HG03103 (cell line): Measurements from ENCODE around the gene PRRC2B.
"Not testable (repeated sequence)": the region's sequence is repeated elsewhere in the genome, so short reads cannot be mapped to it uniquely, and the experiment has no call there.

Experiments
- ATAC-seq: cut with Tn5 transposase; IDR thresholded peaks from one replicate; pipeline ENCODE4 v1.9.1; 2021; ENCODE audit warnings: low read depth; ENCODE audit not compliant: unreplicated experiment

PRRC2B gene

DNA sequence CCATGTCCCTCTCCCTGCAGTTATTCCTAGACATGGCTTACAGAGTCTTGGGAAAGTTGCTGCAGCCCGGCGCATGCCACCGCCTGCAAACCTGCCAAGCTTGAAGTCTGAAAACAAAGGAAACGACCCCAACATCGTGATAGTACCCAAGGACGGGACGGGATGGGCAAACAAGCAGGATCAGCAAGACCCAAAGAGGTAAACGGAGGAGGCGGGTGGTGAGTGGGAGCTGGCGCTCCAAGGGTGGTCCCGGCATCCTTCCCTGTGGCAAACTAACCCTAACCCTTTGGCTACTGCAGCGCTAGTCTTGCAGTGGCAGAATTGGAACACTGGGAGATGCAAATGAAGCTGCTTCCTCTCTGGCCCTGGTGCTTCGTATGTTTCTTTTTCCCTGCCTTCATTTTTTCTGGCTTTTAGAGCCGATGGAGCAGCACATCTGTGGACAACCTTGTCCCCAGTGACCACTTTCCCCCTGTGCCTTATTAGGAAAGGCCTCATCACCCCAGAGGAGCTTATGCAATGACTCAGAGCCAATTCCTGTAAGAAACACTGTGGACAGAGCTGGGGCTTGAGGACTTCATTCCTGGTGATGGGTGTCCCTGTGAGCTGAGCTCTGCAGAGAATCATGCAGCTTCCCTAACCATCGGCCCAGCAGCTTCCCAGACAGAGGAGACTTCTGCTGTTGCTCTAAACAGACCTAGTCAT, 38.9 kb downstream of the PRRC2B start:
- ATAC-seq: no peak

- ATAC-seq: no peak
Measured at GRCh38 chr9:131433302-131433854, 39.5 kb downstream of the PRRC2B start.

DNA sequence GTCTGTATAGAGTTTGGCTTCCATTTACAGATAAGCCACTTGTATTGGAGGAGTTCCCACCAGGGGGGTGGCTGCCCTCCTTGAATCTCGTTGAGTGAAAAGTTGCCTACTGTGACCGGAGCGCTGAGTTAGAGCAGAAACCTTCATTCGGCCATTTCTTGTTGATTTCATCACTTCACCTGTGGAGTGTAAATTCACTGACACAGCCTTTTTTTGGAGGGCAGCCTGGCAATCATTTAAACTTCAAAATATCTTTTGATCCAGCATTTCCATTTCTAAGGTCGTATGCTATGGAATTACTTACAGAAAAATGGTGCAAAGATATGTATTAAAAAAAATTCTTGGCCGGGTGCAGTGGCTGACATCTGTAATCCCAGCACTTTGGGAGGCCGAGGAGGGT, 40.8 kb downstream of the PRRC2B start:
- no peak for ATAC-seq

- no peak for ATAC-seq
Measured at GRCh38 chr9:131436376-131436775, 42.5 kb downstream of the PRRC2B start.

GRCh38 chr9:131436865-131437271, 43.0 kb downstream of the PRRC2B start:
- no peak for ATAC-seq

GRCh38 chr9:131438190-131438589, 44.3 kb downstream of the PRRC2B start:
- no peak for ATAC-seq

GRCh38 chr9:131439224-131439623, 45.3 kb downstream of the PRRC2B start:
- no peak for ATAC-seq

DNA sequence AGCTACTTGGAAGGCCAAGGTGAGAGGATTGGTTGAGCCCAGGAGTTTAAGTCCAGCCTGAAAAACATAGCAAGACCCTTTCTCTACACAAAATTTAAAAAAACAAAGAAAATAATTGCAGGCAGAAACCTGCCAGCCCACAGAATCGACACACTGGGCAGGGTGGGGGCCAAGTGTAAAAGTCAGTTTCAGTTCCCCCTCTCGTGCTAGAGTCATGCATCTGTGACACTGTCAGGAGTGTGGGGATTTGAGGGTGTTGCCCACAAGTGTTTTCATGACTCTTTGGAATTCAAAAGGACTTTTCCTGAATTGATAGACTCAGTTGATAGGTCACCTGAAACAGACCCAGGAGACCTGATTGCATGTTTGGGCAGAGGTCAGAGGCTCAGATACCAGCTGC, 47.6 kb downstream of the PRRC2B start:
- no peak for ATAC-seq

DNA sequence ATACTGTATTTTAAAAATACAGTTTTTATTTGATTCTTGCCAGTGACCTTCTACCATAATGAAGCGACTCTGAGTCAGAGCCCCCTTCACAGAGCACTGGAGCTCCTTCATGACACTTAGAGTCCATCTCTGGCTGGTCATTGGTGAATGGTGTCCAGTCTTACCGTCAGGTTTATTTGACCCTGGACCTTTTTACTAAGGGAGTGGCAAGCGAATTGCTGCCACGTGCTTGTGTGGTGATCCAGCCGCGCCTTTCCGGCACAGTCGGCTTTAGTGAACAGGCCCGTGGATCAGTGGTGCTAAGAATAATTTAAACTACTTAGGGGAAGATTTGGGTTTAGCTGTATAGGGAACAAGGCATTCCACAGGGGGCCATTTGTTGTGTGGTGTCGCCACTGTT, 48.5 kb downstream of the PRRC2B start:
- ATAC-seq: no peak

- no peak for ATAC-seq
Measured at GRCh38 chr9:131443648-131444047, 49.8 kb downstream of the PRRC2B start.

DNA sequence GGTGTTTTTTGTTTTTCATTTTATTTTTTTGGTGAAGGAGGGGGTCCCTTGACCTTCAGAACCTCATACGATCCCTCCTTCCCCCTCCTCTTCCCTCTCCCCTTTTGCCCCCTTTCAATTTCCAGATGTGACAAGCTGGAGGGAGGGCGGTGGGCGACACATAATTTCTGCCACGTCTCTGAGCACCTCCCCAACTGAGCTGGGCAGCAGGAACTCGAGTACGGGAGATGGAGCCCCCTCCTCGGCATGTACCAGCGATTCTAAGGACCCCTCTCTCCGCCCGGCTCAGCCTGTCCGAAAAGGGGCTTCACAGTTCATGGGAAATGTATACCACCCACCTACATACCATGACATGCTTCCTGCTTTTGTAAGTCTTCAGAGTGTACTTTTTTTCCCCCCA, 52.4 kb downstream of the PRRC2B start:
- no peak for ATAC-seq

DNA sequence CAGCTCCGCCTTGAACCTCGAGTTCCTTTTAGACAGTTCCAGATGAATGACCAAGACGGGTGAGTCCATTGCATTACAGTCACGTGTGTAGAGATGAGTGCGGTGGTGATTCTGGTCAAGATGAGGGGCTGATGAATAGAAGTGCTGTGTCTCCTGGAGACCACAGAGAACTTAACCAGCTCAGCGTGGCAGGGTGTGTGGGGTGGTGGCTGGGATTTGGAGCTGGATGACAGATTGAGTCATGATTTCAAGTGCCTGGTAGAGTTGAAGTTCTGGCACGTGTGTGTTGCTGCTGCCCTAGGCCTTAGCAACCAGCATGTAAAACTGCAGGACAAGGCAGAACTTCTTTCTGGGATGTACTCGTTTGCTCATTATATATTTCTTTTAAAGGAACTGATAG, 53.3 kb downstream of the PRRC2B start:
- ATAC-seq: no peak

DNA sequence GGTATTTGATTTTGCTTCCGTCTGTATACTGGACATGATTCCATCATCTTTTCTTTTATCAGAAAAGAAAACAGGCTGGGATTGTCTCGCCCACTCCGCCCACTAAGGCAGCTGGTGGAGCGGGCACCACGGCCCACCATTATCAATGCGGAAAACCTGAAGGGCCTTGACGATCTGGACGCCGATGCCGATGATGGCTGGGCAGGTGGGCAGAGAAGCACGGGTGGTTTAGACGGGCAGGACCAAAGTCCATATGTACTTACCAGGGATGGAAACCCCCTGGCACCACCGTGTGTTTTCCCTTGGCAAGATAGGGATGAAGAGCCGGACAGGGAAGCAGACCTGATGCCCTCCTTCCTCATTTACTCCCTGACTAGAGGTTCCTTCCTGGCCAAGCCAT, 53.7 kb downstream of the PRRC2B start:
- ATAC-seq: no peak

DNA sequence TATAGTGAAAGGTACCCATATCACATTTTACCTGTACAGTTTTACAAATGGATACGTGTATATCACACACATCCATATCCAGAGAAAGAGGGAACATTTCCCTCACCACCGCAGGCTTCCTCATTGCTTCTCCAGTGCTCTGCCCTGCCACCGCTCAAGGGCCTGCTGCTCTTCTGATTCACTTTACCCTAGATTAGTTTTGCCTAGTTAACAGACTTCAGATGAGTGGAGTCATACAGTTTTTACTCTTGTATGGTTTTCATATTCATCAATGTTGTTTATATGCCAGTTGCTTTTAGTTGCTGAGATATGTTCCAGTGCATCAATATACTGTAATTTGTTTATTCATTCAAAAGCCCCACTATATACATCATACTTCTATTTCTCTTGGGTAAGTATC, 54.9 kb downstream of the PRRC2B start:
- ATAC-seq: no peak

GRCh38 chr9:131449276-131449675, 55.4 kb downstream of the PRRC2B start:
- ATAC-seq: no peak

DNA sequence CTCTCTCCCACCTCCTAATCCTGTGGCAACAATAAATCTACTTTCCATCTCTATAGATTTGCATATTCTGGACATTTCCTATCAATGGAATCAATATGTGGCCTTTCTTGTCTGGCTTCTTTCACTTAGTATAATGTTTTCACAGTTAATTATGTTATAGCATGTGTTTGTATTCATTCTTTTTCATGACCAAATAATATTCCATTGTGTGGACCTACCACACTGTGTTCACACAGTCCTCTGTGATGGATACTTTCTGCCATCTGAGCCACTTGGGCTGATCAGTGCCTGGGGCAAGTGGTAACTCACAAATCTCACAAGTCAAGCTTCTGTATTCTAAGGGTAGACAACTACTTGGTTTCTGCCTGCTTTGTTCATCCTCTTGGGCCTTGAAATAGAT, 60.1 kb downstream of the PRRC2B start:
- no peak for ATAC-seq

- not testable (repeated sequence) for ATAC-seq
Measured at GRCh38 chr9:131455655-131456054, 61.8 kb downstream of the PRRC2B start.

GRCh38 chr9:131457746-131458145, 63.9 kb downstream of the PRRC2B start:
- ATAC-seq: no peak

DNA sequence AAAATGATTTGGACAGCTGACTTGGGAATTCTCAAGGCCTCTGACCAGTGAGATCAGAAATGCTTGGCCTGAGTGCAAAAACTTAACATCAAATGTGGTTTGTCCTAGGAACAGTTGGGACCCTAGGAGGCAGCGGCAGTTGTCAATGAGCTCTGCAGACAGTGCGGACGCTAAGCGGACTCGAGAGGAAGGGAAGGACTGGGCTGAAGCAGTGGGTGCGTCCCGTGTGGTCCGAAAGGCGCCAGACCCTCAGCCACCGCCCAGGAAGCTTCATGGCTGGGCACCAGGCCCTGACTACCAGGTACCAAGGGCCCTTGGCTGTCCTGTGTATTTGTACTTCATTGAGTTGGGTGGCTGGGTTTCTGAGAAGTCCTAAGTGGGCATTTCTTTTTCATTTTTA, 65.2 kb downstream of the PRRC2B start:
- ATAC-seq: no peak

DNA sequence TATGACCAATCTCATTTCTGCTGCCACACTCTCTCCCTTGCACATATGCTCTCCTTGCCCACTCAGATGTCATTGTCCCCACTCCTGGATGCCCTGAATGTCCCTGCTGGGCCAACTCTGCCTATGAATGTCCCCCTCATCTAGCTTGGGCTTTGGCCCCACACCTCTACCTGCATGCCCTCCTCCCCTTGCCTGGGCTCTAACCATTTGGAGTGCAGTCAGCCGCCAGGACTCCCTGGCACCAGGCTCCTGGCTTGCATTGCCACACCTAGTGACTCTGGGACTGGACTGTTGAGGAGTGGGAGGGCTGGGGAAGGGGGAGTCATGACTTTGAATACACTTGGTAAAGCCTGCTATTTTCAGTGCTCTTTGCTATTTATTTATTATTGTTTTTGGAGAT, 67.3 kb downstream of the PRRC2B start:
- ATAC-seq: no peak

GRCh38 chr9:131464354-131465000, 70.6 kb downstream of the PRRC2B start:
- ATAC-seq: no peak

DNA sequence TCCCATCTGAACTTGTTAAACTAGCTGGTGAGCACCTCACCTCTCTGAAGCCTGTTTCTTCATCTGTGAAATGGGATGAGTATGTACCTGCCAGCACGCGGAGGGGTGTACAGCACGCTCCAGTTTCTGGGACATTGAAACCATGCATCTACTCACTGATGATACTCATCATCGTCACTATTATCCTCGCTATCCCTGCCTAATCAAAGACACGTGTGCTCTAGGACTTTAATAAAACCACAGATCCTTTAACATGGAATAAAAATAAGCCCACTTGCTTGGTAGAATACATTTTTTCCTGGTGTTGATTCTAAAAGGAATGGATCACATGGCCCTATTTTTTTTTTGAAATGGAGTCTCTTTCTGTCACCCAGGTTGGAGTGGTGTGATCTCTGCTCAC, 71.5 kb downstream of the PRRC2B start:
- ATAC-seq: no peak
